A549 treated with GW870086 at 1 μM for 4 hours (cell line): ENCODE results near the gene SUSD3. TPM values are rescaled to one million over a fixed set of nuclear protein-coding genes. Genes with fewer than 3 reads are reported as not detected.

Experiments used
- total RNA-seq: library from RNA; stranded (reverse); fragments of 200-300 nt; extraction: Qiagen RNA extraction; gene quantifications from 5 replicates; pipeline ENCODE4 v1.2.3, GENCODE V29; 2022; ENCODE audit warnings: low read depth

The SUSD3 gene
- total RNA-seq = 0.65 to 1.1 TPM (median 0.83 TPM) in 5 replicates

DNA sequence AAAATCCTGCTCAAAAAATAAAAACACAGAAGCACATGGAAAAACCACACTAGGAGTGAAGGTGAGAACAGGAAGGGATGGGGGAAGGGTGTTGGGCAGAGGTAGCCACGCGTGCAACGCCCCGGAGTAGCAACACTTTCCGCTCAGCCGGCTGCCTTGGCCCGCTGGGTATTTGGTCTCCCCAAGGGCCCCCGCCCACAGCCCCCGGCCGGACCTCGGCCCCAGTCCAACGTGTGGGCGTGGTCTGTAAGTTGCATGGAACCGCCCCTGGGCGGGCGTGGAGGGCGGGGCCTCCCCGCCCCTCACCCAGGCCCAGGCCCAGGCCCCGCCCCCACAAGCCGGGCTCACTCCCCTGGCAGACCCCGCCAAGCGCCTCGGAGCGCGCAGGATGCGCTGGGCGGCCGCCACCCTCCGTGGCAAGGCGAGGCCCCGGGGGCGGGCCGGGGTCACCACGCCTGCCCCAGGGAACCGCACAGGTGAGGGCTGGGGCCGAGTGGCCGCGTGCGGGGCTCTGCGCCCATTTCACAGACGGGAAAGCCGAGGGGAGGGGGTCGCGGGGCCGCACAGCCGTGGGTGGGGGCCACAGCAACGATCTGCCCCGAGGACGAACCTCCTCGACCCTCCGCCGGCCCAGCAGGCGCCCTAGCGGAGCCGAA, at the start of gene SUSD3:
Gene SUSD3 (plus strand): TSS at position 347 of the 656 bp plus-strand sequence. CDS start 42 bp downstream, at position 389.

GRCh38 chr9:93096131-93096802, 37.8 kb downstream of the SUSD3 start, which contains the start of gene CARD19:
CARD19 (plus strand) TSS chr9:93096217; CDS start chr9:93096346, 129 bp downstream.

GRCh38 chr9:93134015-93134739, 75.7 kb downstream of the SUSD3 start, which contains the start of gene NINJ1:
NINJ1 (minus strand) TSS chr9:93134251; CDS start chr9:93134217, 34 bp downstream.

Other genes starting within 250 kb of the SUSD3 start
- gene ZNF484, start 180.7 kb upstream of the SUSD3 start, total RNA-seq = 2.3 to 2.8 TPM (median 2.6 TPM) in 5 replicates
- 0.08 to 0.16 TPM (median 0.14 TPM) in 5 replicates for gene FGD3, start 111.2 kb upstream of the SUSD3 start, total RNA-seq
- 43.5 to 69.5 TPM (median 64.7 TPM) in 5 replicates for gene CARD19, start 37.5 kb downstream of the SUSD3 start, total RNA-seq
- gene NINJ1, start 75.5 kb downstream of the SUSD3 start, total RNA-seq = 67.2 to 98.9 TPM (median 83.2 TPM) in 5 replicates
- gene WNK2, start 125.4 kb downstream of the SUSD3 start, total RNA-seq = 4.1 to 9.0 TPM (median 6.2 TPM) in 5 replicates